ENCODE data around the gene TTC3.

DNA sequence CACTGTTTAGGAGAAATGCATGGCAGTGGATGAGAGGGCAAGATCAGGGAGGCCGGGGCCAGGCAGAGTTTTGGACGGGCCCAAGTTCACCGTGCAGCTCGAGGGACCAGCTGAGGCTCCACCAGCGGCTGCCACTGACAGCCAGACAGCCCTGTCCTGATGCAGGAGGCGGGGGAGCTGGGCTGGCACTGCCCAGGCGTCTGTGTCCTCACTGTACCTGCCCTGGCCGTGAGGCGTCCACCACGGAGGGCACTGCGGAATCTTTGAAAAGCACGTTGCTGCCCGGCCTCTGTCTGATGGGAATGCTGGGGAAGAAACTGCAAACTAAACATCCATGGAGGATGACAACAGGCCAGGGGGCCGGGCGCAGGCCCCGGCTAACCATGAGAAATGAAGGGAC, 158.6 kb downstream of the TTC3 start:
- TF ChIP-seq, protein P1, sequence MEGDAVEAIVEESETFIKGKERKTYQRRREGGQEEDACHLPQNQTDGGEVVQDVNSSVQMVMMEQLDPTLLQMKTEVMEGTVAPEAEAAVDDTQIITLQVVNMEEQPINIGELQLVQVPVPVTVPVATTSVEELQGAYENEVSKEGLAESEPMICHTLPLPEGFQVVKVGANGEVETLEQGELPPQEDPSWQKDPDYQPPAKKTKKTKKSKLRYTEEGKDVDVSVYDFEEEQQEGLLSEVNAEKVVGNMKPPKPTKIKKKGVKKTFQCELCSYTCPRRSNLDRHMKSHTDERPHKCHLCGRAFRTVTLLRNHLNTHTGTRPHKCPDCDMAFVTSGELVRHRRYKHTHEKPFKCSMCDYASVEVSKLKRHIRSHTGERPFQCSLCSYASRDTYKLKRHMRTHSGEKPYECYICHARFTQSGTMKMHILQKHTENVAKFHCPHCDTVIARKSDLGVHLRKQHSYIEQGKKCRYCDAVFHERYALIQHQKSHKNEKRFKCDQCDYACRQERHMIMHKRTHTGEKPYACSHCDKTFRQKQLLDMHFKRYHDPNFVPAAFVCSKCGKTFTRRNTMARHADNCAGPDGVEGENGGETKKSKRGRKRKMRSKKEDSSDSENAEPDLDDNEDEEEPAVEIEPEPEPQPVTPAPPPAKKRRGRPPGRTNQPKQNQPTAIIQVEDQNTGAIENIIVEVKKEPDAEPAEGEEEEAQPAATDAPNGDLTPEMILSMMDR (conservative IDR thresholded peaks at IDR 0.05; ENCODE audit: low read length), result no peak
- TF ChIP-seq EZH2phosphoT487 (IDR thresholded peaks at IDR 0.05; ENCODE audit: borderline replicate concordance), result no peak
